Colonic mucosa (tissue), 4 donors: ENCODE results near the gene DGCR8. TPM values are rescaled to one million over a fixed set of nuclear protein-coding genes. Genes with fewer than 3 reads are reported as not detected.

Experiments used
- DNase-seq: peaks from one replicate; pipeline ENCODE4 v3.0.0-alpha.2; 2020
- H3K27ac ChIP-seq: fragments of 200-600 bp; one replicate; pipeline ENCODE4 v1.8.0; 2021
- H3K27me3 ChIP-seq: fragments of 200-600 bp; one replicate; pipeline ENCODE4 v1.8.0; 2021
- H3K36me3 ChIP-seq: fragments of 200-600 bp; one replicate; pipeline ENCODE4 v1.8.0; 2021
- H3K4me1 ChIP-seq: fragments of 200-600 bp; one replicate; pipeline ENCODE4 v1.8.0; 2021; ENCODE audit warnings: mild to moderate bottlenecking
- H3K4me3 ChIP-seq: fragments of 200-600 bp; one replicate; pipeline ENCODE4 v1.8.0; 2021
- H3K9ac ChIP-seq, 2 donors: one replicate each; pipeline ENCODE4 v1.7.0; 2013; ENCODE audit warnings: control low read depth in 2 of 2, low read depth in 2 of 2, low read length in 2 of 2
- H3K9me3 ChIP-seq: fragments of 200-600 bp; one replicate; pipeline ENCODE4 v1.8.0; 2021
- CTCF ChIP-seq: fragments of 200-600 bp; IDR thresholded peaks from one replicate; pipeline ENCODE4 v1.8.0; 2022; ENCODE audit warnings: antibody characterized with exemption, mild to moderate bottlenecking
- intact Hi-C: fragments of 100-400 bp; cut with DNase I; formaldehyde crosslinking; loops from one replicate; pipeline ENCODE4 v1.14.1; 2022
- total RNA-seq, 2 donors: library from RNA; stranded (reverse); fragmentation: NEBNext Ultra II Directional in 1 of 2; extraction: Animal tissue kit (Norgen Biotek cat#: 25700) in 1 of 2; gene quantifications; one replicate each; pipeline ENCODE4 v1.2.1, GENCODE V29; 2021
- donor health status: healthy.
- donor health status: DM: no; HTN: no; CAD: no.
- donor health status: DM: no; HTN: no; CAD: no.

The DGCR8 gene
- total RNA-seq, 2 donors from 2014 or later = 21.1 to 52.7 TPM

GRCh38 chr22:20039683-20040325, 40.2 kb upstream of the DGCR8 start:
- TF ChIP-seq CTCF = no peak
- H3K4me3 ChIP-seq = no peak overlapping the region
- H3K36me3 ChIP-seq = no peaks in the 10 kb centered on the region
- no peak for DNase-seq
- no peaks in the 10 kb centered on the region for H3K4me1 ChIP-seq
- no peak overlapping the region for H3K27ac ChIP-seq
- H3K27me3 ChIP-seq = no peaks in the 10 kb centered on the region
- H3K9me3 ChIP-seq = no peaks in the 10 kb centered on the region
- intact Hi-C loops = no loop called here
- no peak overlapping the region for H3K9ac ChIP-seq

GRCh38 chr22:20040327-20041200, 39.5 kb upstream of the DGCR8 start:
- Histone ChIP-seq H3K9ac (no peak overlapping the region), H3K4me3 (no peak overlapping the region), H3K36me3 (no peaks in the 10 kb centered on the region), H3K27ac (no peak overlapping the region), H3K9me3 (no peaks in the 10 kb centered on the region), H3K4me1 (no peaks in the 10 kb centered on the region), H3K27me3 (no peaks in the 10 kb centered on the region)
- TF ChIP-seq CTCF = no peak
- intact Hi-C loops = no loop called here
- DNase-seq = no peak

DNA sequence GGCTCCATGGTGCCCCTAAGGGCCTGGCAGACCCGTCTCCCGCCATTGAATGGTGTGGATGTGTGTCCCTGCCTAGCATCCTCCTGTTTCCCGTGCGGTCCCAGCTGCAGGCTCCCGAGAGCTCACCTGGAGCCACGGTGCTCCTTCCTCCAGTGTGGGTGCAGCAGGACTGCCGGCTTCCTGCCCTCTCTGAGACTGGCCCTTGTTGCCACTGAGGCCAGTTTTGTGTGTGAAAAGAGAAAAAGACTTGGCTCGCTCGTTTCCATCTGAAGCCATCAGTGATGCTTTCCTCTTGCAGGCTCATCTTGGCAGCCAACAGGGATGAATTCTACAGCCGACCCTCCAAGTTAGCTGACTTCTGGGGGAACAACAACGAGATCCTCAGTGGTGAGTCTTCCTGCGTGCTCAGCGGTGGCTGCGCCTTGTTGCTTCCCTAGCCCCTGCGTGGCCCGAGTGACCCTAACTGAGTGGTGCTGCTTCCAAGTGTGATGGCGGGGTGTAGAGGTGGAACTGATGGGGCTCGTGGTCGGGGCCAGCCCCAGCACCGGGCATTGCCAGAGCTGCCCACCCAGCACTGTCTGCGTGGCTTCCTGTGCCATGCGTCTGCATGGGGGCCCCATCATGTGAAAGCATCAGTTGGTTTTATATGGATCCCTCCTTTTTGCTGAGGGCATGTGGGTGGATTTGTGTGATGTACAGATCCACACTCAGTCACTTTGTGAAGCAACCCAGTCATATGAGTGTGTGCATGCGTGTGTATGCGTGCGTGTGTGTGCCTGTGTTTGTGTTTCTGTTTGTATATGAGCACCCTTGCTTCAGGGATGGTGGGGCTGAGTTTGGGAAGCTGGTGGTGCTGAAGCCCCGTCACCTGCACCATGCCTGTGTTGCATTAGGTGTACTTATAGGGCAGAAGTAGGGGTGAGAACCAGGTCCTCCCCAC, 36.7 kb upstream of the DGCR8 start:
- no peak for DNase-seq
- intact Hi-C loops = no loop called here

GRCh38 chr22:20043997-20044342, 36.1 kb upstream of the DGCR8 start:
- no peaks in the 10 kb centered on the region for H3K36me3 ChIP-seq

More for the DNA sequence above, 36.7 kb upstream of the DGCR8 start:
- H3K9me3 ChIP-seq = no peaks in the 10 kb centered on the region
- H3K4me3 ChIP-seq = no peak overlapping the region
- TF ChIP-seq CTCF = no peak
- no peak overlapping the region for H3K27ac ChIP-seq
- no peak overlapping the region for H3K9ac ChIP-seq
- H3K4me1 ChIP-seq = no peaks in the 10 kb centered on the region
- no peaks in the 10 kb centered on the region for H3K36me3 ChIP-seq
- no peaks in the 10 kb centered on the region for H3K27me3 ChIP-seq

More at GRCh38 chr22:20043997-20044342, 36.1 kb upstream of the DGCR8 start:
- intact Hi-C loops = no loop called here
- no peak overlapping the region for H3K9ac ChIP-seq
- no peak for DNase-seq
- H3K27me3 ChIP-seq = no peaks in the 10 kb centered on the region
- TF ChIP-seq CTCF = no peak
- H3K27ac ChIP-seq = no peak overlapping the region
- no peaks in the 10 kb centered on the region for H3K4me1 ChIP-seq
- no peak overlapping the region for H3K4me3 ChIP-seq
- H3K9me3 ChIP-seq = no peaks in the 10 kb centered on the region
